Measurements from ENCODE around the gene ATP11C. TPM values are rescaled to one million over a fixed set of nuclear protein-coding genes. Genes with fewer than 3 reads are reported as not detected.

The ATP11C gene
- total and polyA plus RNA-seq, 10 of the 15 experiments (the other 5 are each of a cell fraction or from before 2014, with no cell fraction given) = 16.2 to 44.0 (median 24.8) TPM

- BruUV-seq (replicated peaks) = no TSS peak
- peak; percentile 57 for DNase-seq (ENCODE audit: low read depth, low spot score)
- peak overlapping the region; percentile 71 for H3K27ac ChIP-seq (ENCODE audit: control insufficient read depth, insufficient read depth)
- TF ChIP-seq BHLHE40 (IDR thresholded peaks at IDR 0.05; ENCODE audit: borderline replicate concordance in 1 of 2, low read depth in 2 of 2, low read length in 1 of 2) (peak in 1 of 2 experiments; percentile 49; a peak in 2 of 4 replicates), ZNF687 (IDR thresholded peaks at IDR 0.05) (peak; percentile 56), CEBPZ (IDR thresholded peaks at IDR 0.05; ENCODE audit: low read depth, low read length) (no peak), SPI1 (IDR thresholded peaks at IDR 0.05; ENCODE audit: borderline replicate concordance, insufficient read depth, low read depth, low read length) (no peak), MTA2 (IDR thresholded peaks at IDR 0.05; ENCODE audit: low read depth) (peak; percentile 61), RELB (IDR thresholded peaks at IDR 0.05; ENCODE audit: low read depth) (peak; percentile 91), MEF2A (IDR thresholded peaks at IDR 0.05; ENCODE audit: insufficient read depth, low read depth, low read length) (0 out of 2 replicates have a peak, but pooled peaks have one; percentile 14), RUNX3 (IDR thresholded peaks at IDR 0.05; ENCODE audit: low read length) (peak; percentile 44), ZBED1 (IDR thresholded peaks at IDR 0.05; ENCODE audit: borderline replicate concordance) (no peak), IKZF2 (IDR thresholded peaks at IDR 0.05) (peak; percentile 47 to 51; a peak in 2 of 4 replicates), NR2C1 (IDR thresholded peaks at IDR 0.05) (0 out of 2 replicates have a peak, but pooled peaks have one; percentile 6), NFIC (IDR thresholded peaks at IDR 0.05; ENCODE audit: low read depth, low read length) (0 out of 2 replicates have a peak, but pooled peaks have one; percentile 25), PKNOX1 (IDR thresholded peaks at IDR 0.05) (peak; percentile 30; the same call in 1 of the 2 replicates)
These were observed 137.7 kb downstream of the ATP11C start for GRCh38 chrX:139795196-139795595.

More at GRCh38 chrX:139795196-139795595, 137.7 kb downstream of the ATP11C start:
- H3K4me1 ChIP-seq (ENCODE audit: control insufficient read depth, insufficient read depth, low read length) = peaks cover 14% of the 10 kb centered on the region; the same call in 1 of the 2 replicates
- H4K20me1 ChIP-seq (ENCODE audit: control insufficient read depth, insufficient read depth) = no peaks in the 10 kb centered on the region
- no peak overlapping the region for H3K4me3 ChIP-seq
- in situ Hi-C loops (cut with MboI) (no loop called here), intact Hi-C loops (cut with micrococcal nuclease; ENCODE audit: unreplicated experiment) (loop anchor here (10.0 kb wide), 1 partner anchor 140 kb away; the partner anchor contains the start of gene ATP11C)
- no peaks in the 10 kb centered on the region; the same call in 2 of the 3 replicates for H3K9me3 ChIP-seq (replicated peaks; ENCODE audit: control insufficient read depth, insufficient read depth, low read length)
- ChIA-PET POLR2A (no interaction called here), SMC1A (ENCODE audit: uncharacterized antibody, unreplicated experiment) (interaction anchor here (1.2 to 3.3 kb wide), 2 partner anchors 36 to 96 kb away, joined by 3 to 9 read pairs; no protein-coding TSS in a partner anchor), RAD21 (ENCODE audit: unreplicated experiment) (interaction anchor here (0.9 to 1.7 kb wide), 3 partner anchors 11 to 96 kb away, joined by 3 to 4 read pairs (median 3); no protein-coding TSS in a partner anchor), CTCF (no interaction called here)
- H3K4me2 ChIP-seq (ENCODE audit: control insufficient read depth, insufficient read depth) = peak overlapping the region; percentile 60
- H3K27me3 ChIP-seq (replicated peaks in 1 of 2; ENCODE audit: control insufficient read depth in 2 of 2, insufficient read depth in 2 of 2, low read length in 1 of 2) = no peaks in the 10 kb centered on the region
- 21% methylated on average over 1 of the region's 1 CpG for WGBS (ENCODE audit: insufficient coverage, insufficient replicate concordance, low lambda C conversion rate, missing lambda C conversion rate)
- peaks cover 0 to 4% of the 10 kb centered on the region in 2 experiments; a peak in 1 of 4 replicates for H3K36me3 ChIP-seq (ENCODE audit: control insufficient read depth in 2 of 2, insufficient read depth in 2 of 2, low read length in 1 of 2)
- peak; percentile 89 for FAIRE-seq
- ATAC-seq = peak; percentile 100
- H3K79me2 ChIP-seq (ENCODE audit: control insufficient read depth, insufficient read depth, low read length) = no peaks in the 10 kb centered on the region
- H2AFZ ChIP-seq (ENCODE audit: control insufficient read depth, low read depth, low read length) = no peak overlapping the region
- no peak overlapping the region for H3K9ac ChIP-seq (ENCODE audit: control insufficient read depth, insufficient read depth, low read length)
